Stimulated activated naive CD4-positive, alpha-beta T cell treated with Interleukin-2 at 50 U/mL for 16 hours (primary cell): Measurements from ENCODE around the gene RPL37A.

Experiments
- DNase-seq: peaks from one replicate; lab custom pipeline; 2025; lab: John Stamatoyannopoulos, UW

Gene RPL37A

GRCh38 chr2:216548901-216549331 lies 50.3 kb downstream of the RPL37A start:
- no peak for DNase-seq

GRCh38 chr2:216549926-216550690 lies 51.5 kb downstream of the RPL37A start:
- no peak for DNase-seq

GRCh38 chr2:216551234-216552068 lies 52.8 kb downstream of the RPL37A start:
- no peak for DNase-seq

GRCh38 chr2:216553093-216553478 lies 54.4 kb downstream of the RPL37A start:
- no peak for DNase-seq
